Breast epithelium (tissue), 4 donors: ENCODE data around the gene SLC23A1. TPM values are rescaled to one million over a fixed set of nuclear protein-coding genes. Genes with fewer than 3 reads are reported as not detected.

Experiments used
- DNase-seq, 2 donors: peaks; one replicate each; pipeline ENCODE4 v3.0.0-alpha.2; 2019; ENCODE audit warnings: low spot score in 2 of 2
- H3K27ac ChIP-seq, 2 donors: fragments of 200-600 bp; sonication (generic) in 1 of 2; one replicate each; pipeline ENCODE4 v1.5.1; 2016 to 2019; ENCODE audit warnings: mild to moderate bottlenecking in 1 of 2
- H3K27me3 ChIP-seq, 2 donors: fragments of 200-600 bp; sonication (generic) in 1 of 2; one replicate each; pipeline versions ENCODE4 v1.5.1 to v1.6.0; 2017 to 2019; ENCODE audit warnings: control low read depth in 1 of 2, mild to moderate bottlenecking in 1 of 2
- H3K36me3 ChIP-seq: fragments of 200-600 bp; one replicate; pipeline ENCODE4 v1.5.1; 2019
- H3K4me1 ChIP-seq, 2 donors: fragments of 200-600 bp; sonication (generic); one replicate each; pipeline ENCODE4 v1.5.1; 2016 to 2019; ENCODE audit warnings: control low read depth in 1 of 2
- H3K4me3 ChIP-seq, 3 donors: fragments of 200-600 bp; sonication (generic); 1 replicate in 2 of 3; 2 replicates in 1 of 3; pipeline ENCODE4 v1.5.1; 2016 to 2019; ENCODE audit warnings: mild to moderate bottlenecking in 3 of 3, moderate library complexity in 2 of 3
- H3K9me3 ChIP-seq, 2 donors: fragments of 200-600 bp; sonication (generic) in 1 of 2; one replicate each; pipeline ENCODE4 v1.5.1; 2016 to 2019; ENCODE audit warnings: control low read depth in 1 of 2
- POLR2A ChIP-seq: fragments of 450-650 bp; IDR thresholded peaks from one replicate; pipeline ENCODE4 v1.6.1; 2016; ENCODE audit warnings: antibody characterized with exemption, mild to moderate bottlenecking, moderate library complexity
- POLR2AphosphoS5 ChIP-seq, 3 donors: sonication (generic); formaldehyde crosslinking; IDR thresholded peaks; one replicate each; pipeline ENCODE4 v1.6.1; 2017; ENCODE audit warnings: antibody characterized with exemption in 3 of 3
- intact Hi-C: fragments of 100-400 bp; cut with DNase I; formaldehyde crosslinking; loops from one replicate; pipeline ENCODE4 v1.15.1; 2023; ENCODE audit warnings: low total_unique reads
- total RNA-seq, 3 donors: library from RNA; depleted of rRNA; stranded (reverse); fragments of >200 nt; gene quantifications; one replicate each; pipeline ENCODE4 v1.1.0, GENCODE V29; 2016
- TF ChIP-seq, protein P1 (sequence below), 3 donors: fragments of 450-650 bp; IDR thresholded peaks; one replicate each; pipeline ENCODE4 v1.5.1; 2016 to 2017; ENCODE audit warnings: antibody characterized with exemption in 3 of 3, mild to moderate bottlenecking in 3 of 3, moderate library complexity in 3 of 3

SLC23A1 gene
- total RNA-seq, 3 donors from 2014 or later, result 0.33 to 1.0 TPM; not detected in 1

DNA sequence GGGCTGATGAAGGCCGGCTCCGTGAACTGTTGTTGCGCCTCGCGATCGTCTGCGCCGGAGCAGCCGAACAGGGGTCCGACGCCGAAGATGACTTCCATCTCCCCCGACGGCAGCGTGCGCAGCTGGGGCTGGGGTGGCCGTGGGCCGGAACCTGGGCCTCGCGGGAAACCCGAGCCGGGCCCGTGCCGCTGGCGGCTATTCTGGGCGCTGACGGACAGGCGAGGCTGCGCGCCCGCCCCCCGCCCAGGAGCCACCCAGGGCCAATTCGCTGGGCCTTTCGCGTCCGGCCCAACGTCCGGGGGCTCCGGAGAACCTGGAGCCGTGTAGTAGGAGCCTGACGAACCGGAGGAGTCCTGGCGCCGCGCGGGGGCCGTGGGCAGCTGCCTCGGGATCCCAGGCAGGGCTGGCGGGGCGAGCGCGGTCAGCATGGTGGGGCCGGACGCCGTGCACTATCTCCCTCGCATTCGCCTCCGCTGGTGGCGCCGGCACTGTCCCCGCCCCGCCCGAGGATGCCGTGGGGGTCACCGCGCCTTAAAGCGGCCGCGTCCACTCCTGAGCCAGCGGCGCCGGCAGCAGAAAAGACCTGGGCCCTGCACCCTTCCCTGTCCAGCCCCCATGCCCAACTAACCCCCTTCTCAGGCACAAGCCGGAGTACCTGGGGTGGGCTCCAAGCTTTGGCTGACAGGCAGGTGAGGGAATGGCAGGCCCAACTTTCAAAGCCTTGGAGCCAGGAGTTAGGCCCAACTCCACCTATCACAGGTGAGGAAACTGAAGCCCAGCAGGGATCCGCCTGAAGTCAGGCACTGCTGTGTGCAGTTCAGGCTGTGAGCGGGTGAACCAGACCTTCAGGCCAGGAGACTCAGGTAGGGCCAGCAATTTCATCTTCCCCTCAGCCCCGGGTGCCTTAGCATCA lies 11.8 kb upstream of the SLC23A1 start, which contains the start of gene PROB1:
Gene PROB1 (minus strand): TSS at position 451 of the 913 bp plus-strand sequence. CDS start 23 bp downstream, at position 428.
- DNase-seq, result no peak
- Histone ChIP-seq H3K9me3 (no peaks in the 10 kb centered on the region), H3K4me1 (peaks cover 3 to 10% of the 10 kb centered on the region in 2 donors), H3K27ac (peak within 1 kb of the TSS in 1 of 2 donors; percentile 62), H3K27me3 (peaks cover 0 to 3% of the 10 kb centered on the region in 2 donors), H3K4me3 (peak within 1 kb of the TSS; percentile 37 to 68 (median 53)), H3K36me3 (no peaks in the 10 kb centered on the region)
- TF ChIP-seq POLR2A, result no peak
- TF ChIP-seq POLR2AphosphoS5 (IDR thresholded peaks at IDR 0.05), result no peak
- TF ChIP-seq, protein P1, sequence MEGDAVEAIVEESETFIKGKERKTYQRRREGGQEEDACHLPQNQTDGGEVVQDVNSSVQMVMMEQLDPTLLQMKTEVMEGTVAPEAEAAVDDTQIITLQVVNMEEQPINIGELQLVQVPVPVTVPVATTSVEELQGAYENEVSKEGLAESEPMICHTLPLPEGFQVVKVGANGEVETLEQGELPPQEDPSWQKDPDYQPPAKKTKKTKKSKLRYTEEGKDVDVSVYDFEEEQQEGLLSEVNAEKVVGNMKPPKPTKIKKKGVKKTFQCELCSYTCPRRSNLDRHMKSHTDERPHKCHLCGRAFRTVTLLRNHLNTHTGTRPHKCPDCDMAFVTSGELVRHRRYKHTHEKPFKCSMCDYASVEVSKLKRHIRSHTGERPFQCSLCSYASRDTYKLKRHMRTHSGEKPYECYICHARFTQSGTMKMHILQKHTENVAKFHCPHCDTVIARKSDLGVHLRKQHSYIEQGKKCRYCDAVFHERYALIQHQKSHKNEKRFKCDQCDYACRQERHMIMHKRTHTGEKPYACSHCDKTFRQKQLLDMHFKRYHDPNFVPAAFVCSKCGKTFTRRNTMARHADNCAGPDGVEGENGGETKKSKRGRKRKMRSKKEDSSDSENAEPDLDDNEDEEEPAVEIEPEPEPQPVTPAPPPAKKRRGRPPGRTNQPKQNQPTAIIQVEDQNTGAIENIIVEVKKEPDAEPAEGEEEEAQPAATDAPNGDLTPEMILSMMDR (IDR thresholded peaks at IDR 0.05), result no peak
- intact Hi-C loops, result loop anchor here (10.0 kb wide), 1 partner anchor 100 kb away; the partner anchor contains the start of gene MATR3

- H3K27ac ChIP-seq, result peak overlapping the region in 1 of 2 donors; percentile 62
- H3K4me1 ChIP-seq, result peaks cover 3 to 10% of the 10 kb centered on the region in 2 donors
- peaks cover 0 to 3% of the 10 kb centered on the region in 2 donors for H3K27me3 ChIP-seq
- H3K36me3 ChIP-seq, result no peaks in the 10 kb centered on the region
- H3K4me3 ChIP-seq, result peak overlapping the region; percentile 37 to 68 (median 53)
- TF ChIP-seq, protein P1 (IDR thresholded peaks at IDR 0.05), result peak in 1 of 3 donors; percentile 21
- TF ChIP-seq POLR2AphosphoS5 (IDR thresholded peaks at IDR 0.05), result no peak
- no peaks in the 10 kb centered on the region for H3K9me3 ChIP-seq
- no peak for DNase-seq
- intact Hi-C loops, result loop anchor here (10.0 kb wide), 1 partner anchor 99 kb away; the partner anchor contains the start of gene MATR3
Measured at GRCh38 chr5:139394123-139394653, 11.1 kb upstream of the SLC23A1 start.

GRCh38 chr5:139393497-139394122 lies 10.5 kb upstream of the SLC23A1 start:
- DNase-seq, result no peak
- peaks cover 0 to 3% of the 10 kb centered on the region in 2 donors for H3K27me3 ChIP-seq
- TF ChIP-seq POLR2A, result no peak
- TF ChIP-seq, protein P1 (IDR thresholded peaks at IDR 0.05), result no peak
- H3K36me3 ChIP-seq, result no peaks in the 10 kb centered on the region
- H3K4me1 ChIP-seq, result peaks cover 3 to 10% of the 10 kb centered on the region in 2 donors
- intact Hi-C loops, result loop anchor here (10.0 kb wide), 1 partner anchor 99 kb away; the partner anchor contains the start of gene MATR3
- H3K9me3 ChIP-seq, result no peaks in the 10 kb centered on the region
- H3K4me3 ChIP-seq, result peak overlapping the region; percentile 37 to 68 (median 53)
- peak overlapping the region in 1 of 2 donors; percentile 62 for H3K27ac ChIP-seq

- intact Hi-C loops, result loop anchor here (10.0 kb wide), 1 partner anchor 98 kb away; the partner anchor contains the start of gene MATR3
- peak overlapping the region; percentile 37 to 68 (median 53) for H3K4me3 ChIP-seq
- TF ChIP-seq, protein P1 (IDR thresholded peaks at IDR 0.05), result peak in 2 of 3 donors; percentile 40 to 46
- TF ChIP-seq POLR2A (no peak), POLR2AphosphoS5 (IDR thresholded peaks at IDR 0.05) (no peak)
- peaks cover 0 to 3% of the 10 kb centered on the region in 2 donors for H3K27me3 ChIP-seq
- H3K36me3 ChIP-seq, result no peaks in the 10 kb centered on the region
- no peak for DNase-seq
- H3K4me1 ChIP-seq, result peaks cover 3 to 16% of the 10 kb centered on the region in 2 donors
- H3K9me3 ChIP-seq, result no peaks in the 10 kb centered on the region
- H3K27ac ChIP-seq, result peak overlapping the region; percentile 45 to 88
Measured at GRCh38 chr5:139392678-139393496, 9.8 kb upstream of the SLC23A1 start.
